H1 (cell line): Measurements from ENCODE around the gene MRPL34. TPM values are rescaled to one million over a fixed set of nuclear protein-coding genes. Genes with fewer than 3 reads are reported as not detected.

ENCODE experiments used
- CTBP2 ChIP-seq: IDR thresholded peaks from 2 replicates; pipeline ENCODE4 v1.7.0; 2011; ENCODE audit warnings: borderline replicate concordance, mild to moderate bottlenecking, moderate library complexity, mixed read lengths, low read length; ENCODE audit not compliant: insufficient read depth, insufficient read length
- NRF1 ChIP-seq: IDR thresholded peaks from 2 replicates; pipeline ENCODE4 v1.6.1; 2011; ENCODE audit warnings: mild to moderate bottlenecking, low read depth, low read length, improper control_type of control experiment
- polyA plus RNA-seq, 7 experiments: library from polyadenylated mRNA; depleted of rRNA in 3 of 7; stranded (reverse) in 5 of 7; unstranded in 2 of 7; fragments of >200 nt in 5 of 7; fragments of 200-250 nt in 2 of 7; gene quantifications; 1 replicate in 5 of 7; 2 replicates in 1 of 7; 4 replicates in 1 of 7; pipeline versions ENCODE4 v1.2.1 to v1.2.3, GENCODE V29; 2011 to 2013; ENCODE audit warnings: missing spikeins in 2 of 7, mixed read lengths in 2 of 7
- total RNA-seq: library from RNA; stranded (reverse); fragmentation: NEBNext Ultra II Directional; extraction: Animal tissue kit (Norgen Biotek cat#: 25700); gene quantifications from 2 replicates; pipeline ENCODE4 v1.2.1, GENCODE V29; 2021
- TF ChIP-seq, protein P1 (sequence below): IDR thresholded peaks from 2 replicates; pipeline ENCODE4 v1.6.1; 2011; ENCODE audit warnings: low read length, improper control_type of control experiment

MRPL34 gene
- total and polyA plus RNA-seq, 2 of the 8 experiments (the other 6 are each of a cell fraction or from before 2014, with no cell fraction given) = 91.9 to 99.6 TPM

DNA sequence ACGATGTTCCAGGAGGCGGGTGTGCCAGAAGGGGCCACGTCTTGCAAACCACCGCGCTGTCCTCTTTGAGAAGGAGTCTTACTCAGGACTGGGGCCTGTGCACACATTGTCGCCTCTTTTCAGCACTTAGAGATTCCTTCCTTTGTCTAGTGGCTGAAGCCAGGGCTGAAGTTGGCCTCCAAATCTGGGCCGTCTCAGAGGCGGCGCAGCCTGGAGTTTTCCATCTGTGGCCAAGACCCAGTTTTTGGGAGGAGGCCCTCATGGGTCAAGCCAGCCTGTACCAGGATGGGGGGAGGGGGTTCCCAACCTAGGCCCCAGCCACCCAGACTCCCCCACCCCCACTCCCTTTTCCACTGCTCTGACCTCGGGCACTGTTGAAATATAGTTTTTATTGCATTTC lies 17.2 kb downstream of the MRPL34 start (continued):
- TF ChIP-seq CTBP2 = no peak
- TF ChIP-seq, protein P1, sequence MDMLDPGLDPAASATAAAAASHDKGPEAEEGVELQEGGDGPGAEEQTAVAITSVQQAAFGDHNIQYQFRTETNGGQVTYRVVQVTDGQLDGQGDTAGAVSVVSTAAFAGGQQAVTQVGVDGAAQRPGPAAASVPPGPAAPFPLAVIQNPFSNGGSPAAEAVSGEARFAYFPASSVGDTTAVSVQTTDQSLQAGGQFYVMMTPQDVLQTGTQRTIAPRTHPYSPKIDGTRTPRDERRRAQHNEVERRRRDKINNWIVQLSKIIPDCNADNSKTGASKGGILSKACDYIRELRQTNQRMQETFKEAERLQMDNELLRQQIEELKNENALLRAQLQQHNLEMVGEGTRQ = no peak
- TF ChIP-seq NRF1 = no peak
- TF ChIP-seq, all 59 proteins: peak for 0
